Right lobe of liver (tissue), 6 donors: ENCODE data around the gene PRPF31. TPM values are rescaled to one million over a fixed set of nuclear protein-coding genes. Genes with fewer than 3 reads are reported as not detected.

ENCODE experiments used
- ATAC-seq, 4 donors: fragments of 200-7000 bp; cut with Tn5 transposase; one replicate each; pipeline ENCODE4 v1.9.1; 2020; ENCODE audit warnings: mild to moderate bottlenecking in 4 of 4, moderate library complexity in 4 of 4
- DNase-seq, 3 donors: peaks; one replicate each; pipeline ENCODE4 v3.0.0-alpha.2; 2020
- H3K27ac ChIP-seq, 3 donors: fragments of 200-600 bp; one replicate each; pipeline ENCODE4 v1.8.0; 2022
- H3K27me3 ChIP-seq, 2 donors: fragments of 200-600 bp; one replicate each; pipeline ENCODE4 v1.8.0; 2022
- H3K36me3 ChIP-seq, 4 donors: fragments of 200-600 bp; sonication (generic) in 1 of 4; one replicate each; pipeline versions ENCODE4 v1.5.1 to v1.8.0; 2017 to 2022; ENCODE audit warnings: control low read depth in 1 of 4
- H3K4me1 ChIP-seq, 4 donors: fragments of 200-600 bp; sonication (generic) in 1 of 4; one replicate each; pipeline versions ENCODE4 v1.5.1 to v1.8.0; 2017 to 2022; ENCODE audit warnings: control low read depth in 1 of 4
- H3K4me3 ChIP-seq, 3 donors: fragments of 200-600 bp; one replicate each; pipeline ENCODE4 v1.8.0; 2022
- H3K9me3 ChIP-seq, 4 donors: fragments of 200-600 bp; sonication (generic) in 1 of 4; one replicate each; pipeline versions ENCODE4 v1.5.1 to v1.8.0; 2017 to 2022; ENCODE audit warnings: control low read depth in 1 of 4
- POLR2A ChIP-seq: fragments of 450-650 bp; IDR thresholded peaks from one replicate; pipeline ENCODE4 v1.6.1; 2017; ENCODE audit warnings: antibody characterized with exemption, mild to moderate bottlenecking
- WGBS: methylation state at CpG from one replicate; pipeline ENCODE4 v1.1.6; 2018; ENCODE audit warnings: low coverage, low lambda C conversion rate; ENCODE audit not compliant: insufficient coverage; ENCODE audit errors: missing lambda C conversion rate; 5-methylcytosine and 5-hydroxymethylcytosine counted together
- intact Hi-C, 2 donors: fragments of 100-400 bp; cut with DNase I; formaldehyde crosslinking; loops; one replicate each; pipeline versions ENCODE4 v1.11.2 to v1.14.1; 2022
- total RNA-seq, 6 experiments: library from RNA; depleted of rRNA in 2 of 6; stranded (reverse); fragments of >200 nt in 2 of 6; fragmentation: NEBNext Ultra II Directional in 3 of 6; extraction: Animal tissue kit (Norgen Biotek cat#: 25700) in 3 of 6; gene quantifications; one replicate each; pipeline versions ENCODE4 v1.1.0 to v1.2.4, GENCODE V29; 2016 to 2023
- TF ChIP-seq, protein P1 (sequence below), 4 donors: fragments of 200-600 bp in 3 of 4; fragments of 450-650 bp in 1 of 4; IDR thresholded peaks; one replicate each; pipeline versions ENCODE4 v1.5.1 to v1.8.0; 2016 to 2022; ENCODE audit warnings: antibody characterized with exemption in 4 of 4, mild to moderate bottlenecking in 2 of 4
- donor health status: DM: no; HTN: yes; CAD: no.
- donor health status: DM: no; HTN: no; CAD: no.
- donor health status: DM: no; HTN: no; CAD: no.
- donor health status: DM: no; HTN: yes; CAD: no.
- donor health status: DM: no; HTN: yes; CAD: no.

Gene PRPF31
- total RNA-seq, 6 experiments from 2014 or later, result 22.1 to 34.9 (median 27.9) TPM

DNA sequence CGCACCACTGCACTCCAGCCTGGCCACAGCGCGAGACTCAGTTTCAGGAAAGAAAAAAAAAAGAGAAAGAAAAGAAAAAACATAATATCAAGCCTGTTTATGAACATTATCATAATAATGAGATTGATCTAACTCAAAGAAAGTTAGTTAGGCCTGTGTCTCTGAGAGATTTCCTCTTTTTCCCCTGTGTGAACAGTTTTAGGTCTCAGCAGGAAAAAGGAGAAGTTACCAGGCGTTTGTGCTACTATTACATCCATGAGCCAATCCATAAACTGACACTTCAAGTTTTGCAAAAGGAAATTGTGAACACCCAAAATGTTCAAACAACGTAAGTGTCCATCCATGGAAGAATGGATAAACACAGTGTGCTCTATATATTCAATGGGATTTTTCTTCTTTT, 38.2 kb upstream of the PRPF31 start:
- Histone ChIP-seq H3K36me3 (no peaks in the 10 kb centered on the region), H3K4me1 (no peaks in the 10 kb centered on the region), H3K9me3 (no peaks in the 10 kb centered on the region), H3K4me3 (no peak overlapping the region), H3K27ac (no peak overlapping the region), H3K27me3 (no peaks in the 10 kb centered on the region)
- DNase-seq (no peak), ATAC-seq (peak in 2 of 4 donors; percentile 18 to 48)
- WGBS, result 14% methylated on average over 2 of the region's 5 CpGs
- TF ChIP-seq, protein P1, sequence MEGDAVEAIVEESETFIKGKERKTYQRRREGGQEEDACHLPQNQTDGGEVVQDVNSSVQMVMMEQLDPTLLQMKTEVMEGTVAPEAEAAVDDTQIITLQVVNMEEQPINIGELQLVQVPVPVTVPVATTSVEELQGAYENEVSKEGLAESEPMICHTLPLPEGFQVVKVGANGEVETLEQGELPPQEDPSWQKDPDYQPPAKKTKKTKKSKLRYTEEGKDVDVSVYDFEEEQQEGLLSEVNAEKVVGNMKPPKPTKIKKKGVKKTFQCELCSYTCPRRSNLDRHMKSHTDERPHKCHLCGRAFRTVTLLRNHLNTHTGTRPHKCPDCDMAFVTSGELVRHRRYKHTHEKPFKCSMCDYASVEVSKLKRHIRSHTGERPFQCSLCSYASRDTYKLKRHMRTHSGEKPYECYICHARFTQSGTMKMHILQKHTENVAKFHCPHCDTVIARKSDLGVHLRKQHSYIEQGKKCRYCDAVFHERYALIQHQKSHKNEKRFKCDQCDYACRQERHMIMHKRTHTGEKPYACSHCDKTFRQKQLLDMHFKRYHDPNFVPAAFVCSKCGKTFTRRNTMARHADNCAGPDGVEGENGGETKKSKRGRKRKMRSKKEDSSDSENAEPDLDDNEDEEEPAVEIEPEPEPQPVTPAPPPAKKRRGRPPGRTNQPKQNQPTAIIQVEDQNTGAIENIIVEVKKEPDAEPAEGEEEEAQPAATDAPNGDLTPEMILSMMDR (IDR thresholded peaks at IDR 0.05), result no peak
- TF ChIP-seq POLR2A, result no peak
- intact Hi-C loops, result no loop called here

DNA sequence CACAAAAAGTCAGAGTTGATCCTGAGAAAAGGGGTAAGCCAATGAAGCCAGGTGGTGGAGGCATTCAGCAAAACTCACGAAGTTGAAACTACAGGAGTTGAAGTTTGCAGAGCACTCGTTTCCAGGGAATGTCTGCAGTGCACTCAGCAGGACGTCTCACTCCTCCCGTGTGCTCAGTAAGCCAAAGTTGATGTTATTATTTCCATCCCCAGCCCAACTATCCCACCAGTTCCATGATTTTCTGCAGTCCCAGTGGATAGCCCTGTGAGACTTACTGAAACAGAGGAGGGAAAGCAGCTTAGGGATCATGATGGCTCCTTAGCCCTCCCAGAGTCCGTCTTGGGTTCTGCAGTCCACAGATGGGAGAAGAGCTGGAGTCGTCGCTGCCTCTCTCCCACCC, 34.5 kb upstream of the PRPF31 start, which contains the start of gene TARM1:
Gene TARM1, minus strand, starts transcription at position 334 of the 400 bp plus-strand sequence. Its CDS starts 25 bp downstream, at position 309.
- Histone ChIP-seq H3K27me3 (no peaks in the 10 kb centered on the region), H3K27ac (no peak within 1 kb of the TSS), H3K9me3 (no peaks in the 10 kb centered on the region), H3K4me1 (no peaks in the 10 kb centered on the region), H3K36me3 (no peaks in the 10 kb centered on the region), H3K4me3 (no peak within 1 kb of the TSS)
- 71% methylated on average over 4 of the region's 7 CpGs for WGBS
- TF ChIP-seq POLR2A, result no peak
- TF ChIP-seq, protein P1 (IDR thresholded peaks at IDR 0.05), result no peak
- no peak for DNase-seq
- intact Hi-C loops, result no loop called here
- ATAC-seq, result no peak

DNA sequence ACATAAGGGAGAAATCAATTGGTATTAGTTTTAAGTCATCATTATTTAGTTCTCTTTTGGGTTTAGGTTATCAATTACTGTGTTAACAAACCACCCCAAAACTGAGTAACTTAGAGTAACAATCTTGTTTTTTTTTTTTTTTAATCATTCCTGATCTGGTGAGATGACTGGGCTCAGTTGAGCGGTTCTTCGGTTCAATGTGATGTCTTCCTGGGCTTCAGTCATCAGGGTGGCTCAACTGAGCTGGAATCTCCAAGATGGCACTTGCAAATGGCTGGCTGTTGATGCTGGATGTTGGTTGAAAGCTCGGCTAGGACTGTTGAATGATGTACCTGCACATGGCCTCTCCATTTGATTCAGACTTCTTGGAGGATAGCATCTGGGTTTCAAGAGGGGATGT, 31.1 kb upstream of the PRPF31 start:
- intact Hi-C loops, result no loop called here
- no peak for DNase-seq
- Histone ChIP-seq H3K27ac (no peak overlapping the region), H3K27me3 (no peaks in the 10 kb centered on the region), H3K9me3 (no peaks in the 10 kb centered on the region), H3K36me3 (no peaks in the 10 kb centered on the region), H3K4me3 (no peak overlapping the region), H3K4me1 (no peaks in the 10 kb centered on the region)
- no peak for ATAC-seq
- 50% methylated on average over 1 of the region's 3 CpGs for WGBS
- TF ChIP-seq, protein P1 (IDR thresholded peaks at IDR 0.05), result no peak
- no peak for TF ChIP-seq POLR2A

DNA sequence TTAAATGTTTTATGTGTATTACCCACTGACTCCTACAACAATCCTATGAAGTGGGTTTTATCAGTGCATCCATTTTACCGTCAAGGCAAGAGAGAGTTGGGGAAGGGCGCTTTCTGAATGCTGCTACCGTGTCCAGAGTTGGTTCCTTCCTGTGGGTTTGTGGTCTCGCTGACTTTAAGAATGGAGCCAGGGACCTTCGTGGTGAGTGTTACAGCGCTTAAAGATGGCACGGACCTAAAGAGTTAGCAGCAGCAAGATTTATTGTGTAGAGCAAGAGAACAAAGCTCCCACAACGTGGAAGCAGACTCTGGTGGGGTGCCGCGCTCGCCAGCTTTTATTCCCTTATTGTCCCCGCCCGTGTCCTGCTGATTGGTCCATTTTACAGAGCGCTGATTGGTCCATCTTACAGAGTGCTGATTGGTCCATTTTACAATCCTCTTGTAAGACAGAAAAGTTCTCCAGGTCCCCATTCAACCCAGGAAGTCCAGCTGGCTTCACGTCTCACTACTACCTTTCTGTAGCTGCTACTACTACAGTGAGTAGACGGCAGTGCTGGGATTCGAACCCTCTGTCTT, 21.0 kb upstream of the PRPF31 start:
- Histone ChIP-seq H3K27ac (no peak overlapping the region), H3K27me3 (no peaks in the 10 kb centered on the region), H3K4me1 (peaks cover 0 to 2% (median 0%) of the 10 kb centered on the region in 4 donors), H3K4me3 (no peak overlapping the region), H3K36me3 (no peaks in the 10 kb centered on the region), H3K9me3 (no peaks in the 10 kb centered on the region)
- ATAC-seq (no peak), DNase-seq (no peak)
- no peak for TF ChIP-seq POLR2A
- TF ChIP-seq, protein P1 (IDR thresholded peaks at IDR 0.05), result no peak
- intact Hi-C loops, result no loop called here
- WGBS, result 57% methylated on average over 13 of the region's 17 CpGs
